ENCODE results near the gene FHIT. TPM values are rescaled to one million over a fixed set of nuclear protein-coding genes. Genes with fewer than 3 reads are reported as not detected.

The FHIT gene
- total and polyA plus RNA-seq, 10 of the 15 experiments (the other 5 are each of a cell fraction or from before 2014, with no cell fraction given): 4.2 to 14.9 (median 9.4) TPM

DNA sequence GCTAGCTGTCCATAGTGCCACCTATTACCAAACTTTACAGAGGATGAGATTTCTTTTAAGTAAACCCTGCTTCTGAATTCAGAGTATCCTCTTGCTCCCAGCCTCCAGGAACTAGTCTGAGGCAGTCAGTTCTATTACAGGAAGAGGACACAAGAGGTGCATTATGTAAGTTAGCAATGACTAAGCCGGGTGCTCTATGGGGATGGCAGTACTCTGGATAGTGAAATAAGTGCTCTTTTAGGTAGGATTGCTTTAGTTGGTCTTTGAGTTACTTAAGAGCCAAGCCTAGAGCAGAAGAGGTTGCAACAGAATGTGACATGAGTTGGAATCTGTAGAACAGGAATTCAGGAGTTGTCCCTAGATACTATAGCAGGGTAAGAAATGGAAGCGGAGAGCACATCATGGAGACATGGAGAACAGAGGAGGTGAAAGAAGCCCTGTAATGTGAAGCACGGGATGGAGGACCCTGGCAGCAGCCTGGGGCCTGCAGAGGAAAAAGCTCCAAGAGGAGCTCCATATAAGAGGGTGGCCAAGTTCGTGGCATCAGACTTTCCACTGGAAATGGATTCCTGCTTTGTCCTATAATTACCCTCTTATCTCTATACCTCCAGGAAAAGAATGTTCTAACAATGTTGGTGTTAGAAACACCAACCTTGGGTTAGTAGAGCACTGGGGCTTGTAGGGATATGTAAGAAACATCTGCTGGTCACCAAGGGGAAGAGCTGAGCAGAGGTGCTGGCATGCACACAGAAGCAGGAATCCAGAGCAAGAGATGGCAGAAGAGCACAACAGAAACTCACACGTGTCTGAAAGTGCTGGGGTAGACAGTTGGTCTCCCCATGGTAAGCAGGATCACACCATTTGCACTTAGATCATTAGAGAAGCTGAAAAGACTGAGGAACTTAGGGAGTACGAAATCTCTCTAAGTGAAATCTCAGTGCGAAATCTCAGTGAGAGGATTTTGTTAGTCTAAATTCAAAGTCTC lies 851.1 kb downstream of the FHIT start:
- Histone ChIP-seq H3K27ac (ENCODE audit: control insufficient read depth, insufficient read depth) (no peak overlapping the region), H3K79me2 (ENCODE audit: control insufficient read depth, insufficient read depth, low read length) (no peaks in the 10 kb centered on the region), H2AFZ (ENCODE audit: control insufficient read depth, low read depth, low read length) (no peak overlapping the region), H3K4me3 (no peak overlapping the region), H4K20me1 (ENCODE audit: control insufficient read depth, insufficient read depth) (no peaks in the 10 kb centered on the region), H3K4me1 (ENCODE audit: control insufficient read depth, insufficient read depth, low read length) (no peaks in the 10 kb centered on the region), H3K9ac (ENCODE audit: control insufficient read depth, insufficient read depth, low read length) (no peak overlapping the region), H3K9me3 (replicated peaks; ENCODE audit: control insufficient read depth, insufficient read depth, low read length) (no peaks in the 10 kb centered on the region), H3K36me3 (ENCODE audit: control insufficient read depth in 2 of 2, insufficient read depth in 2 of 2, low read length in 1 of 2) (no peaks in the 10 kb centered on the region), H3K4me2 (ENCODE audit: control insufficient read depth, insufficient read depth) (no peak overlapping the region), H3K27me3 (replicated peaks in 1 of 2; ENCODE audit: control insufficient read depth in 2 of 2, insufficient read depth in 2 of 2, low read length in 1 of 2) (no peaks in the 10 kb centered on the region)
- ChIA-PET CTCF (no interaction called here), POLR2A (no interaction called here), RAD21 (ENCODE audit: unreplicated experiment) (no interaction called here), SMC1A (ENCODE audit: uncharacterized antibody, unreplicated experiment) (no interaction called here)
- no TSS peak for BruUV-seq (replicated peaks)
- intact Hi-C loops (cut with micrococcal nuclease; ENCODE audit: unreplicated experiment) (no loop called here), in situ Hi-C loops (cut with MboI) (no loop called here)
- ATAC-seq (no peak), DNase-seq (ENCODE audit: low read depth, low spot score) (no peak), FAIRE-seq (no peak)
- WGBS (ENCODE audit: insufficient coverage, insufficient replicate concordance, low lambda C conversion rate, missing lambda C conversion rate): 55% methylated on average over 6 of the region's 7 CpGs
- TF ChIP-seq MEF2A (IDR thresholded peaks at IDR 0.05; ENCODE audit: insufficient read depth, low read depth, low read length): no peak
- no peak for TF ChIP-seq SP1 (IDR thresholded peaks at IDR 0.05; ENCODE audit: low read depth, low read length)
- TF ChIP-seq, protein P1, sequence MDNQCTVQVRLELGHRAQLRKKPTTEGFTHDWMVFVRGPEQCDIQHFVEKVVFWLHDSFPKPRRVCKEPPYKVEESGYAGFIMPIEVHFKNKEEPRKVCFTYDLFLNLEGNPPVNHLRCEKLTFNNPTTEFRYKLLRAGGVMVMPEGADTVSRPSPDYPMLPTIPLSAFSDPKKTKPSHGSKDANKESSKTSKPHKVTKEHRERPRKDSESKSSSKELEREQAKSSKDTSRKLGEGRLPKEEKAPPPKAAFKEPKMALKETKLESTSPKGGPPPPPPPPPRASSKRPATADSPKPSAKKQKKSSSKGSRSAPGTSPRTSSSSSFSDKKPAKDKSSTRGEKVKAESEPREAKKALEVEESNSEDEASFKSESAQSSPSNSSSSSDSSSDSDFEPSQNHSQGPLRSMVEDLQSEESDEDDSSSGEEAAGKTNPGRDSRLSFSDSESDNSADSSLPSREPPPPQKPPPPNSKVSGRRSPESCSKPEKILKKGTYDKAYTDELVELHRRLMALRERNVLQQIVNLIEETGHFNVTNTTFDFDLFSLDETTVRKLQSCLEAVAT (IDR thresholded peaks at IDR 0.05): no peak
- TF ChIP-seq STAT1 (conservative IDR thresholded peaks at IDR 0.05): no peak
- no peak for TF ChIP-seq RUNX3 (IDR thresholded peaks at IDR 0.05; ENCODE audit: low read length)
- TF ChIP-seq, protein P2, sequence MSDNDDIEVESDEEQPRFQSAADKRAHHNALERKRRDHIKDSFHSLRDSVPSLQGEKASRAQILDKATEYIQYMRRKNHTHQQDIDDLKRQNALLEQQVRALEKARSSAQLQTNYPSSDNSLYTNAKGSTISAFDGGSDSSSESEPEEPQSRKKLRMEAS (IDR thresholded peaks at IDR 0.05; ENCODE audit: low read depth, low read length): no peak
- TF ChIP-seq KDM1A (IDR thresholded peaks at IDR 0.05; ENCODE audit: borderline replicate concordance): no peak
- TF ChIP-seq, protein P3, sequence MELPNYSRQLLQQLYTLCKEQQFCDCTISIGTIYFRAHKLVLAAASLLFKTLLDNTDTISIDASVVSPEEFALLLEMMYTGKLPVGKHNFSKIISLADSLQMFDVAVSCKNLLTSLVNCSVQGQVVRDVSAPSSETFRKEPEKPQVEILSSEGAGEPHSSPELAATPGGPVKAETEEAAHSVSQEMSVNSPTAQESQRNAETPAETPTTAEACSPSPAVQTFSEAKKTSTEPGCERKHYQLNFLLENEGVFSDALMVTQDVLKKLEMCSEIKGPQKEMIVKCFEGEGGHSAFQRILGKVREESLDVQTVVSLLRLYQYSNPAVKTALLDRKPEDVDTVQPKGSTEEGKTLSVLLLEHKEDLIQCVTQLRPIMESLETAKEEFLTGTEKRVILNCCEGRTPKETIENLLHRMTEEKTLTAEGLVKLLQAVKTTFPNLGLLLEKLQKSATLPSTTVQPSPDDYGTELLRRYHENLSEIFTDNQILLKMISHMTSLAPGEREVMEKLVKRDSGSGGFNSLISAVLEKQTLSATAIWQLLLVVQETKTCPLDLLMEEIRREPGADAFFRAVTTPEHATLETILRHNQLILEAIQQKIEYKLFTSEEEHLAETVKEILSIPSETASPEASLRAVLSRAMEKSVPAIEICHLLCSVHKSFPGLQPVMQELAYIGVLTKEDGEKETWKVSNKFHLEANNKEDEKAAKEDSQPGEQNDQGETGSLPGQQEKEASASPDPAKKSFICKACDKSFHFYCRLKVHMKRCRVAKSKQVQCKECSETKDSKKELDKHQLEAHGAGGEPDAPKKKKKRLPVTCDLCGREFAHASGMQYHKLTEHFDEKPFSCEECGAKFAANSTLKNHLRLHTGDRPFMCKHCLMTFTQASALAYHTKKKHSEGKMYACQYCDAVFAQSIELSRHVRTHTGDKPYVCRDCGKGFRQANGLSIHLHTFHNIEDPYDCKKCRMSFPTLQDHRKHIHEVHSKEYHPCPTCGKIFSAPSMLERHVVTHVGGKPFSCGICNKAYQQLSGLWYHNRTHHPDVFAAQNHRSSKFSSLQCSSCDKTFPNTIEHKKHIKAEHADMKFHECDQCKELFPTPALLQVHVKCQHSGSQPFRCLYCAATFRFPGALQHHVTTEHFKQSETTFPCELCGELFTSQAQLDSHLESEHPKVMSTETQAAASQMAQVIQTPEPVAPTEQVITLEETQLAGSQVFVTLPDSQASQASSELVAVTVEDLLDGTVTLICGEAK (IDR thresholded peaks at IDR 0.05; ENCODE audit: borderline replicate concordance): no peak
- TF ChIP-seq RFX5 (IDR thresholded peaks at IDR 0.05; ENCODE audit: low read depth, low read length): no peak
- TF ChIP-seq GABPA (IDR thresholded peaks at IDR 0.05; ENCODE audit: low read depth): no peak
- TF ChIP-seq POLR2AphosphoS5 (IDR thresholded peaks at IDR 0.05; ENCODE audit: low read length): no peak
- TF ChIP-seq, protein P4, sequence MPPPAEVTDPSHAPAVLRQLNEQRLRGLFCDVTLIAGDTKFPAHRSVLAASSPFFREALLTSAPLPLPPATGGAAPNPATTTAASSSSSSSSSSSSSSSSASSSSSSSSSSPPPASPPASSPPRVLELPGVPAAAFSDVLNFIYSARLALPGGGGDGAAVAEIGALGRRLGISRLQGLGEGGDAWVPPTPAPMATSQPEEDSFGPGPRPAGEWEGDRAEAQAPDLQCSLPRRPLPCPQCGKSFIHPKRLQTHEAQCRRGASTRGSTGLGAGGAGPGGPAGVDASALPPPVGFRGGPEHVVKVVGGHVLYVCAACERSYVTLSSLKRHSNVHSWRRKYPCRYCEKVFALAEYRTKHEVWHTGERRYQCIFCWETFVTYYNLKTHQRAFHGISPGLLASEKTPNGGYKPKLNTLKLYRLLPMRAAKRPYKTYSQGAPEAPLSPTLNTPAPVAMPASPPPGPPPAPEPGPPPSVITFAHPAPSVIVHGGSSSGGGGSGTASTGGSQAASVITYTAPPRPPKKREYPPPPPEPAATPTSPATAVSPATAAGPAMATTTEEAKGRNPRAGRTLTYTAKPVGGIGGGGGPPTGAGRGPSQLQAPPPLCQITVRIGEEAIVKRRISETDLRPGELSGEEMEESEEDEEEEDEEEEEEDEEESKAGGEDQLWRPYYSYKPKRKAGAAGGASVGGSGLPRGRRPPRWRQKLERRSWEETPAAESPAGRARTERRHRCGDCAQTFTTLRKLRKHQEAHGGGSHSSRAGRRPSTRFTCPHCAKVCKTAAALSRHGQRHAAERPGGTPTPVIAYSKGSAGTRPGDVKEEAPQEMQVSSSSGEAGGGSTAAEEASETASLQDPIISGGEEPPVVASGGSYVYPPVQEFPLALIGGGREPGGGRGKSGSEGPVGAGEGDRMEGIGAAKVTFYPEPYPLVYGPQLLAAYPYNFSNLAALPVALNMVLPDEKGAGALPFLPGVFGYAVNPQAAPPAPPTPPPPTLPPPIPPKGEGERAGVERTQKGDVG (CRISPR knock-in tag; IDR thresholded peaks at IDR 0.05): no peak
